SK-N-SH (cell line): Measurements from ENCODE around the gene HAUS7.

ENCODE experiments used
- EZH2phosphoT487 ChIP-seq: fragments of 200-600 bp; sonication (generic); IDR thresholded peaks from 2 replicates; pipeline ENCODE4 v1.6.1; 2017; ENCODE audit warnings: low read depth, mixed run types, mild to moderate bottlenecking, antibody characterized with exemption, moderate library complexity, borderline replicate concordance
- GABPA ChIP-seq: IDR thresholded peaks from 2 replicates; pipeline ENCODE4 v1.4.0; 2012; ENCODE audit warnings: low read depth, mild to moderate bottlenecking
- POLR2AphosphoS5 ChIP-seq: IDR thresholded peaks from 2 replicates; pipeline ENCODE4 v1.6.1; 2012; ENCODE audit warnings: low read depth, low read length
- TAF1 ChIP-seq: IDR thresholded peaks from 2 replicates; pipeline ENCODE4 v1.6.1; 2012; ENCODE audit warnings: low read depth, mild to moderate bottlenecking, low read length, moderate library complexity, borderline replicate concordance
- TF ChIP-seq, protein P1 (sequence below): fragments of 200-600 bp; sonication (generic); IDR thresholded peaks from 2 replicates; pipeline ENCODE4 v1.6.1; 2017; ENCODE audit warnings: antibody characterized with exemption, mild to moderate bottlenecking, moderate library complexity

DNA sequence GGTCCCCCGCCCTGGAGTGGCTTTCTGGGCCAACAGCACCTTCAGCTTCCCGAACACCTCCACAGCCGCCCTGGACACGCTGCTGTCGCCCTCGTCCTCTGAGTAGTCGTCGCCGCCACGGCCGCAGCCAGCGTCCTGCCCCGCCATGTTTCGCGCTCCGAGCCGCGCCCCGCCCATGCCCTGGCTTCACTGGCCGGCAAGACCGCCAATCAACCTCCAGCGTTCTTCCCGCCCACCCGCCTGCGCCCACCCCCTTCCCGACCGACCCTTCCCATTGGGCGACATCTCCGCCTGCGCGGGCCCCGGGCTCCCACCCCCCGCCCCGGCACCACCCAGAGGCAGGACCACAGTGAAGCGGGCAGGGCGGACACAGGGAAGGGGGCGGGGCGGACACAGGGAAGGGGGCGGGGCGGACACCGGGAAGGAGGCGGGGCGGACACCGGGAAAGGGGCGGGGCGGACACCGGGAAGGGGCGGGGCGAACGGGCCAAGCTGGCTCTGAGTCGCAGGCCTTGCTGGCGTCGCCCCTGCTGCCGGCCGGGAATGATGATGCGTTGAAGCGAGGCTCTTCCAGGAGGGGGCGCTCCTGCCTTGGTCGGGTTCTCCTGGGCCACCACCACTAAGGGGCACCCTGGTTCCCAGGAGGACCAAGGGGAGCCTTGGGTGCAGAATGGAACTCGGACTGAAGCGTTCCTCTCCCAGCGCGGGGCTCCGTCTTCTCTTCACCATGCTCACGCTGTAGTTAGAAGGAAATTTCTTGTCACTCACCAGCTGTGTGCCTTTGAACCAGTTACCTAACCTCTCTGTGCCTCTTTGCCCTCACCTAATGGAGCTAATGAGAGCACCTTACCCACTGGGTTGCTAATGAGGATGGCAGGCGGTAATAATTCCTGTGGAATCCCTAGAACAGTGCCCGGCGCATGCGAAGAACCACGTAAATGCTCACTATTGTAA, at the start of gene HAUS7:
- TF ChIP-seq, protein P1, sequence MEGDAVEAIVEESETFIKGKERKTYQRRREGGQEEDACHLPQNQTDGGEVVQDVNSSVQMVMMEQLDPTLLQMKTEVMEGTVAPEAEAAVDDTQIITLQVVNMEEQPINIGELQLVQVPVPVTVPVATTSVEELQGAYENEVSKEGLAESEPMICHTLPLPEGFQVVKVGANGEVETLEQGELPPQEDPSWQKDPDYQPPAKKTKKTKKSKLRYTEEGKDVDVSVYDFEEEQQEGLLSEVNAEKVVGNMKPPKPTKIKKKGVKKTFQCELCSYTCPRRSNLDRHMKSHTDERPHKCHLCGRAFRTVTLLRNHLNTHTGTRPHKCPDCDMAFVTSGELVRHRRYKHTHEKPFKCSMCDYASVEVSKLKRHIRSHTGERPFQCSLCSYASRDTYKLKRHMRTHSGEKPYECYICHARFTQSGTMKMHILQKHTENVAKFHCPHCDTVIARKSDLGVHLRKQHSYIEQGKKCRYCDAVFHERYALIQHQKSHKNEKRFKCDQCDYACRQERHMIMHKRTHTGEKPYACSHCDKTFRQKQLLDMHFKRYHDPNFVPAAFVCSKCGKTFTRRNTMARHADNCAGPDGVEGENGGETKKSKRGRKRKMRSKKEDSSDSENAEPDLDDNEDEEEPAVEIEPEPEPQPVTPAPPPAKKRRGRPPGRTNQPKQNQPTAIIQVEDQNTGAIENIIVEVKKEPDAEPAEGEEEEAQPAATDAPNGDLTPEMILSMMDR, result peak; percentile 76
- no peak for TF ChIP-seq EZH2phosphoT487
- no peak for TF ChIP-seq GABPA
- no peak for TF ChIP-seq TAF1
- no peak for TF ChIP-seq POLR2AphosphoS5
